ENCODE measurements around the gene WDR12. TPM values are rescaled to one million over a fixed set of nuclear protein-coding genes. Genes with fewer than 3 reads are reported as not detected.
A peak's percentile ranks its signal among the peaks of the same experiment; 100 is the strongest.
"Not testable (repeated sequence)": the region's sequence is repeated elsewhere in the genome, so short reads cannot be mapped to it uniquely, and the experiment has no call there.

WDR12 gene
- total RNA-seq: 161 and 167 TPM in 2 replicates

GRCh38 chr2:202911512-202912341, at the start of gene WDR12, which contains the start of gene CARF:
WDR12 (minus strand) TSS chr2:202911673; CDS start chr2:202911476, 197 bp downstream.
CARF (plus strand) TSS chr2:202912275; CDS start chr2:202941903, 29,628 bp downstream.
- H3K9me3 Mint-ChIP-seq: no peaks in the 10 kb centered on the region
- peaks cover 24% of the 10 kb centered on the region for H3K4me1 Mint-ChIP-seq
- H3K4me3 Mint-ChIP-seq: peak within 1 kb of the TSS; percentile 99
- H3K27me3 Mint-ChIP-seq: no peaks in the 10 kb centered on the region
- intact Hi-C loops (cut with micrococcal nuclease): loop anchor here (1.0 kb wide), 3 partner anchors 40 to 327 kb away; partner anchors contain the start of genes ICA1L and NBEAL1
- peak; percentile 97 for DNase-seq
- peak within 1 kb of the TSS; percentile 95 for H3K27ac Mint-ChIP-seq
- peaks cover 19% of the 10 kb centered on the region for H3K36me3 Mint-ChIP-seq (ENCODE audit: low read depth)

GRCh38 chr2:202960524-202960923, 49.1 kb upstream of the WDR12 start:
- no peak overlapping the region for H3K27ac Mint-ChIP-seq
- H3K4me3 Mint-ChIP-seq: no peak overlapping the region
- no peak for DNase-seq
- H3K36me3 Mint-ChIP-seq (ENCODE audit: low read depth): peaks cover 9% of the 10 kb centered on the region
- no peaks in the 10 kb centered on the region for H3K27me3 Mint-ChIP-seq
- H3K4me1 Mint-ChIP-seq: peaks cover 3% of the 10 kb centered on the region
- H3K9me3 Mint-ChIP-seq: no peaks in the 10 kb centered on the region
- intact Hi-C loops (cut with micrococcal nuclease): no loop called here

- H3K27ac Mint-ChIP-seq: no peak overlapping the region
- no peak for DNase-seq
- H3K36me3 Mint-ChIP-seq (ENCODE audit: low read depth): peaks cover 19% of the 10 kb centered on the region
- intact Hi-C loops (cut with micrococcal nuclease): no loop called here
- H3K9me3 Mint-ChIP-seq: peaks cover 4% of the 10 kb centered on the region
- no peaks in the 10 kb centered on the region for H3K4me1 Mint-ChIP-seq
- H3K4me3 Mint-ChIP-seq: no peak overlapping the region
- no peaks in the 10 kb centered on the region for H3K27me3 Mint-ChIP-seq
Observed at GRCh38 chr2:202950592-202950991, 39.1 kb upstream of the WDR12 start.

- H3K27ac Mint-ChIP-seq; DNase-seq; H3K9me3 Mint-ChIP-seq; H3K4me3 Mint-ChIP-seq; intact Hi-C loops (cut with micrococcal nuclease); H3K4me1 Mint-ChIP-seq; H3K27me3 Mint-ChIP-seq: not testable (repeated sequence)
- H3K36me3 Mint-ChIP-seq (ENCODE audit: low read depth): peaks cover 24% of the 10 kb centered on the region
Observed at GRCh38 chr2:202949333-202949732, 37.9 kb upstream of the WDR12 start.

GRCh38 chr2:202945497-202945896, 34.0 kb upstream of the WDR12 start:
- no peaks in the 10 kb centered on the region for H3K4me1 Mint-ChIP-seq
- H3K4me3 Mint-ChIP-seq: no peak overlapping the region

GRCh38 chr2:202944816-202945215, 33.3 kb upstream of the WDR12 start:
- Mint-ChIP-seq H3K27ac (no peak overlapping the region), H3K4me1 (no peaks in the 10 kb centered on the region), H3K4me3 (no peak overlapping the region), H3K9me3 (peaks cover 8% of the 10 kb centered on the region), H3K36me3 (ENCODE audit: low read depth) (peaks cover 33% of the 10 kb centered on the region), H3K27me3 (no peaks in the 10 kb centered on the region)
- DNase-seq: no peak
- intact Hi-C loops (cut with micrococcal nuclease): no loop called here

More at GRCh38 chr2:202945497-202945896, 34.0 kb upstream of the WDR12 start:
- H3K9me3 Mint-ChIP-seq: peaks cover 8% of the 10 kb centered on the region
- no peaks in the 10 kb centered on the region for H3K27me3 Mint-ChIP-seq
- intact Hi-C loops (cut with micrococcal nuclease): no loop called here
- no peak for DNase-seq
- H3K36me3 Mint-ChIP-seq (ENCODE audit: low read depth): peaks cover 30% of the 10 kb centered on the region
- no peak overlapping the region for H3K27ac Mint-ChIP-seq

DNA sequence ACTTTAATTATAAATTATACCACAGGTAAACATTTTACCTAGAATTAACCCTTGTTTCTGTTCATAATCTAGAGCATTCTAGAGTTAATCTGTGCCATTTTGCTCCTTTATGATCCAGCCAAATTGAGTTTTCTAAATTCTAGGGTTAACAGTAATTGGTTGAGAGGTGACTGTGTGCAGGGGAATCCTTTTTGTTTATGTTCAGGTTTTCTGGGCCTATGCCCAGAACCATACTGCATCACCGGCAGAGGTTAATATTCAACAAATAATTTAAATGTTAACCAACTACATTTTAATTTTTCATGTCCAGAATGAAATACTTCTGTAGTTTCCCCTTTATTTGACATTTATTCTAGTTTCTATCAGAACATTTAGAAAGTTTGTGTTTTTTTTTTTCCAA, 32.9 kb upstream of the WDR12 start:
- DNase-seq: no peak
- peaks cover 8% of the 10 kb centered on the region for H3K9me3 Mint-ChIP-seq
- peaks cover 33% of the 10 kb centered on the region for H3K36me3 Mint-ChIP-seq (ENCODE audit: low read depth)
- H3K27ac Mint-ChIP-seq: no peak overlapping the region
- H3K27me3 Mint-ChIP-seq: no peaks in the 10 kb centered on the region
- no peaks in the 10 kb centered on the region for H3K4me1 Mint-ChIP-seq
- intact Hi-C loops (cut with micrococcal nuclease): no loop called here
- no peak overlapping the region for H3K4me3 Mint-ChIP-seq

DNA sequence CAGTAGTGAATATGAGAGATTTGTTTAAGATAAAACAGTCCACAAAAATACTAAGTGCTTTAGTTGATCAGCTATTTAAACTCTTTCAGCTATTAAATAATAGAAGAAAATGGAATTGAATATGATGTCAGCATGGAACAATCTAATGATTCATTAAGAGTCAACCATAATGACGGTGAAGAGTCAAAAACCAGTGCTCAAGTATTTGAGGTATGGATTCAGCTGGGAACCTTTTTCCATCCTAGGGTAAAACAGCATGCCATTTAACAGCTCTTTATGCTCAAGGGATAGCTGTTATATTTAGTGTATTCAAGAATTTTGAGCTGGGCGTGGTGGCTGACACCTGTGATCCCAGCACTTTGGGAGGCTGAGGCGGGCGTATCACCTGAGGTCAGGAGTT, 30.3 kb upstream of the WDR12 start:
- intact Hi-C loops (cut with micrococcal nuclease): no loop called here
- H3K4me1 Mint-ChIP-seq: no peaks in the 10 kb centered on the region
- no peaks in the 10 kb centered on the region for H3K27me3 Mint-ChIP-seq
- peaks cover 29% of the 10 kb centered on the region for H3K36me3 Mint-ChIP-seq (ENCODE audit: low read depth)
- no peak overlapping the region for H3K4me3 Mint-ChIP-seq
- H3K27ac Mint-ChIP-seq: no peak overlapping the region
- DNase-seq: no peak
- peaks cover 8% of the 10 kb centered on the region for H3K9me3 Mint-ChIP-seq

DNA sequence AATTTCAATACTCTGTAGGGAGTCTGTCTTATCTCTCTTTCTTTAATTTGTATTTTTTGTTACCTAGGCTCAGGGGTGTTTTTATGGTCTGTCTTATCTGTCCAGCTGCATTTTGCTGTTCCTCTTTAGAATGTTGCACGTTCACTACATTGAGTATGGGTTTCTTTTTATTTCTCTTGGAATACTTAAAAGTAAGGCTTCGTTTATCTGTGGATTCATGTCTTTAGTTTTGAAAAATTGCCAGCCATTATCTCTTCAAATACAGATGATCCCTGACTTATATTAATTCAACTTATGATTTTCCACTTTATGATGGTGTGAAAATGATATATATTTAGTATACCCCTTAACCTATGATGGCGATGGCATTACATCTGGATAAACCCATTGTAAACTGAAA, 27.5 kb upstream of the WDR12 start:
- Mint-ChIP-seq H3K27me3 (no peaks in the 10 kb centered on the region), H3K9me3 (no peaks in the 10 kb centered on the region), H3K4me1 (no peaks in the 10 kb centered on the region), H3K27ac (no peak overlapping the region), H3K36me3 (ENCODE audit: low read depth) (peaks cover 14% of the 10 kb centered on the region), H3K4me3 (no peak overlapping the region)
- intact Hi-C loops (cut with micrococcal nuclease): no loop called here
- DNase-seq: no peak

DNA sequence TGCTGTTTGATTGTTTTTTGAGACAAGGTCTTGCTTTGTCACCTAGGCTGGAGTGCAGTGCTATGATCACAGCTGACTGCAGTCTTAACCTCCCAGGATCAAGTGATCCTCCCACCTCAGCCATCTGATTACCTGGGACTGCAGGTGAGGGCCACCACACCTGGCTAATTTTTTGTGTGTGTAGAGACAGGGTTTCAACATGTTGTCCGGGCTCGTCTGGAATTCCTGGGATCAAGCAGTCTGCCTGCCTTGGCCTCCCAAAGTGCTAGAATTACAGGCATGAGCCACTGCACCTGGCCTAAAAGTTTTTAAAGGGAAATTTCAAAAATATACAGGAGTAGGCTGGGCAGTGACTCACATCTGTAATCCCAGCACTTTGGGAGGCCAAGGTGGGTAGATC, 23.0 kb upstream of the WDR12 start:
- Mint-ChIP-seq H3K36me3 (ENCODE audit: low read depth) (peaks cover 11% of the 10 kb centered on the region), H3K27ac (no peak overlapping the region), H3K27me3 (no peaks in the 10 kb centered on the region), H3K4me3 (no peak overlapping the region), H3K4me1 (peaks cover 2% of the 10 kb centered on the region), H3K9me3 (no peaks in the 10 kb centered on the region)
- intact Hi-C loops (cut with micrococcal nuclease): no loop called here
- DNase-seq: no peak

GRCh38 chr2:202933958-202934357, 22.5 kb upstream of the WDR12 start:
- H3K4me3 Mint-ChIP-seq: no peak overlapping the region
- DNase-seq: no peak
- H3K36me3 Mint-ChIP-seq (ENCODE audit: low read depth): peaks cover 13% of the 10 kb centered on the region
- H3K27me3 Mint-ChIP-seq: no peaks in the 10 kb centered on the region
- no peaks in the 10 kb centered on the region for H3K9me3 Mint-ChIP-seq
- H3K4me1 Mint-ChIP-seq: peaks cover 3% of the 10 kb centered on the region
- intact Hi-C loops (cut with micrococcal nuclease): no loop called here
- no peak overlapping the region for H3K27ac Mint-ChIP-seq

DNA sequence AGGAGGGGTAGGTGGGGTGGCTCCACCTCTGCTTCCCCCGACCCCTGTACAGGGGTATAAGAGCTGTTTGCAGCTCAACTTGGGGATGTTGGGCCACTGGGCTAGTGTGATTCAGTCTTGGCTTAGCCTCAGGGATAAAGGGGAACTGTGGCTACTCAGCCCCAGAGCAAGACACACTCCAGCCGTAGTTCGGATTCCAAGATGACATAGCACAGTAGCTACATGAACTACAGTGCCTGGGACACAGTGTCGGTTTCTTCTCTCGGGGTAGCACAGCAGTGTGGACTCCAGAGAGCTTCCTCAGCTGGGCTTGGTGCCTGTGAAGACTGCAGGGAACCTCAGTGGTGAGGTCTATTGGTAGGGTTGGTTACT, 21.7 kb upstream of the WDR12 start:
- Mint-ChIP-seq H3K36me3 (ENCODE audit: low read depth) (peaks cover 12% of the 10 kb centered on the region), H3K4me1 (peaks cover 3% of the 10 kb centered on the region), H3K4me3 (no peak overlapping the region)

GRCh38 chr2:202932425-202933138, 21.1 kb upstream of the WDR12 start:
- Mint-ChIP-seq H3K4me1 (peaks cover 3% of the 10 kb centered on the region), H3K4me3 (no peak overlapping the region), H3K27ac (no peak overlapping the region), H3K36me3 (ENCODE audit: low read depth) (peaks cover 12% of the 10 kb centered on the region), H3K27me3 (no peaks in the 10 kb centered on the region), H3K9me3 (no peaks in the 10 kb centered on the region)
- intact Hi-C loops (cut with micrococcal nuclease): no loop called here
- no peak for DNase-seq

More for the DNA sequence above, 21.7 kb upstream of the WDR12 start:
- no peak overlapping the region for H3K27ac Mint-ChIP-seq
- intact Hi-C loops (cut with micrococcal nuclease): no loop called here
- H3K27me3 Mint-ChIP-seq: no peaks in the 10 kb centered on the region
- DNase-seq: no peak
- no peaks in the 10 kb centered on the region for H3K9me3 Mint-ChIP-seq

DNA sequence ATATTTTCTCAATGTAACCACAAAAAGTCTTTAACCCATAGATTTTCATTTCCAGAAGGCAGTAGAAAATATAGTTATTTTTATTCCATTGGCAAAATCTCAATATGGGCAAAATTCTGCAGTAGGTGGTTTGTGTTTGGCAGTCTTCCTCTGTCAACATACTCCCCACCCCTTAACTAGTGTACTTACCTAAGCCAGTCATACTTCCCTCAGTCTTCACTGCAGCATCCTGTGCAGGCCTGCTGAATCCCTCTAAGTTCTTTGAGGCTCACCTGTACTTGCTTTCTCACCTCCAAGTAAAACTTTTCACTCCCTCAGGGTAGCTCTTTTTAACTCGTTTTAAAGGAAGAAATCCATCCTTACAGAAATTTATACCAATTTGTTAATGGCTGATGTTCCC, 7.4 kb upstream of the WDR12 start:
- Mint-ChIP-seq H3K27ac (no peak overlapping the region), H3K4me1 (no peaks in the 10 kb centered on the region), H3K9me3 (no peaks in the 10 kb centered on the region), H3K36me3 (ENCODE audit: low read depth) (peaks cover 8% of the 10 kb centered on the region), H3K27me3 (no peaks in the 10 kb centered on the region), H3K4me3 (no peak overlapping the region)
- no peak for DNase-seq
- intact Hi-C loops (cut with micrococcal nuclease): no loop called here

All from activated CD4-positive, alpha-beta T cell treated with anti-CD3 and anti-CD28 coated beads, Interleukin-2, amount 10 ng/mL, durations not matched to agents 24 days and 14 days (primary cell).